Measurements from ENCODE around the gene INKA1.
A peak's percentile ranks its signal among the peaks of the same experiment; 100 is the strongest.
"Not testable (repeated sequence)": the region's sequence is repeated elsewhere in the genome, so short reads cannot be mapped to it uniquely, and the experiment has no call there.

The INKA1 gene

DNA sequence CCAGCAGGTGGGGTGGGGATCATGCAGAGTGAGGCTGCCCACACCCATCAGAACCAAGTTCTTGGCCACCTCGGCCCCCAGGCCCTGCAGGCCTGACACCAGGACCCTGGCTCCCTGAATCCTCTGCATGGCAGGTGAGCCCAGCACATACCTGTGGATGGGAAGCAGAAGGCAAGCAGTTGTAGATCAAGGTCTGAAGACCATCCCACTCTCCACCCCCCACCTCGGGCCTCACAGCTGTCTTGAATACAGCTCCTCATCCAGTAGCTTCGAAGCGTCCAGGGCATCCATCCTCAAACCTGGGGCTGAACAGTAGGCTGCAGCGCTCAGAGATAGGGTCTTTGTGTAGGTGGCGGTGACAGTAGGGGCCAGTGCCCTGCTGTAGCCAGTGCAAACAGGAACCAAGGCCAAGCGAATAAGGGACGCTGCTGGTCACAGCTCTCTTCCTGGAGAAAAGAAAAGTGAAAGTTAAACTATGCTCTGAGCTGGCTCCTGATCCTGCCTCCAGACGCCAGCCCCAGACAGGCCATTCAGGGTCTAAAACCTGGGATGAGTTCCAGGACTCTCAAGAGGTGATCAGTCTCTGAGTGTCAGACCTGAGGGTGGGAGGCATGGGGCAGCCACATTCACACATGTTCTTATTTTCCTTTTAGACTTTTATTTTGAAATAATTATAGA lies 10.6 kb downstream of the INKA1 start, which contains the start of gene UBA7:
UBA7 (minus strand) TSS at position 457 of the 678 bp plus-strand sequence; CDS start at position 291, 166 bp downstream.
- DNase-seq, result no peak

DNA sequence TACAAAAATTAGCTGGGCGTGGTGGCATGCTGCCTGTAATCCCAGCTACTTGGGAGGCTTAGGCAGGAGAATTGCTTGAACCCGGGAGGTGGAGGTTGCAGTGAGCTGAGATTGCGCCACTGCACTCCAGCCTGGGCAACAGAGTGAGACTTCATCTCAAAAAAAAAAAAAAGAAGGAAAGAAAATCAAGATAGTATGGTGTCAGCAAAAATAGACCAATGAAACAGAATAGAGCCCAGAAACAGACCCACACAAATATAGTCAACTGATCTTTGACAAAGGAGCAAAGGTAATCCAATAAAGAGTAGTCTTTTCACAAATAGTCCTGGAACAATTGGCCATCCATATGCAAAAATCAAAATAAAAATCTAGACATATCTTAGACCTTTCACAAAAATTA lies 20.1 kb downstream of the INKA1 start:
- DNase-seq, result not testable (repeated sequence)

DNA sequence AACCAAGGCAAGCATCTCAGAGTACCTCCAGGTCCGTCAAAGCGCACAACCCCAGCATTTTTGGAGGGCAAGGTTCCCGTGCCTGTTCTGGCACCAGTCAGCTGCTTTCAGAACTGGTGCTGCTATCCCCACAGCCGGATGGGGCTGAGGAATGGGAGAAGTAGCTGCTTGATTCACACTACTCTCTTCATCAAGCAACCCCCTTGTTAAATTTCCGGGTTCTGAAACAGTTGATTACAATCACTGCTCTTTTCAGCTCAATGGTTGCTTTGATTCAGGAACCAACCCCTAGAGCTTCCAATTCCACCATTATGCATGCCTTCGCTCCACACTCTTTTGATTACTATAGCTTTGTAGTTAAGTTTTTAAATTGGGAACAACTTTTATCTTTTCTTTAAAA lies 23.0 kb downstream of the INKA1 start:
- no peak for DNase-seq

DNA sequence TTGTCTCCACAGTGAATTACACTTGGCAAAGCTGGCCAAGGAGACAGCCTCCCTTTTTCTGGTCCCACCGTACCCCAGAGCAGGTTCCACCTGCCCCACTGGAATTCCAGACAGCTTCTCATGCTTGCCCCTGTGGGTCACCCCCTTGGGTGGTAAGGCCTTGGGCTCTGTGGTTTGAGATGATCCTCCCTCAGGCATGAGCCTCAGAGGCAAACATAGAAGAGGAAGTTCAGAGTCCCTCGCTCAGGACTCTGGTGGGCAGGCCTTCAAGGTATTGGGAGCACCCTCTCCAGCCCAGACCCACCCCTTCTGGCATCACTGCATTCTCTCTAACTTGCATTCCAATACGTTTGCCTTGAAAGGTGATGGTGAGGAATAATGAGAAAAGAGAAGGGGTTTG lies 28.3 kb downstream of the INKA1 start:
- DNase-seq, result no peak

DNA sequence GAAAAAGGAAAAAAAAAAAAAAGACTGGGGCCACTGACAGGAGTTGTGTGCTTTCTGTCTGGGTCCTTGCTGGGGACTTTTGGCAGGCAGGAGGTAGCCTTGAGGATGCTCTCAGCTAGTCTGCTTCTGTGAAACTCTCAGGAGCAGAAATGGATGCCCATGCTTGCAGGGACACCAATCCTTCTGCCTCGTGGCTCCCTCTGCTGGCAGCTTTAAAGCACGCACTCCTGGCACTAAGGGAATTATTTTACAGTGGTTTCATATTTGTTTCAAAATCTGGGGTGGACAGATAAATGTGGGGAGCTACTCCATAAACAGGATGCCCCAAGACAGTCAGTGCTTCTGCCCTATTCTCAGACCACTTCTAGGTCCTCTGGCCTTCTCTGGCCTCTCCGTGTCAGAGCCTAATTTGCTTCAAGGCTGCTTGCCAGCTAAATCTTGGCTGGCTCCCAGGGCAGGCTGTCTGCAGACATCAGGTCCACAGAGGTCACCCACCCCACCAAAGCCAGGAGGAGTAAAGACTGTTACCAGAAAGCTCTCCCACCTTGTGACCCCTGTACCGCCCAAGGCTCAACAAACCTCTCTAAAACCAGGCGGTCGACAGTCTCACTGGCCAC lies 36.2 kb downstream of the INKA1 start:
- peak; percentile 70 for DNase-seq

DNA sequence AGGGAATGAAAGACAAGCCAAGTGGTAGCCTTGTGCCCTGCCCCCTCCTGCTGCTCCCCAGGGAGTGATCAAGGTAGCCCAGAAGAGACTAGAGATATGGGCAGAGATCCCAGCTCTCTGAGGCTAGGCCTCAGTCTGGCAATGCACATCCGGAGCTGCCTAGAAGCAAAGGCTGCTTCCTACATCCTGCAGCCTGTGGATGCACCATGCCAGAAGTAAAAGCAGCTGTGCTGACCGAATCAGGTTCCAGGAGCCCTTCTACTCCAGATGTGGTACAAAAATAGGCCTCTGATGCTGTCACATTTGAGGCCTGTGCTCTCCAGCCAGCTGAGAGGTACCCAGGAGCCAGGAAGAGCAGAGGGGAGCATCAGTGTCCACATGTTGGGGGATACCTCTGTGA lies 37.3 kb downstream of the INKA1 start:
- DNase-seq, result no peak

DNA sequence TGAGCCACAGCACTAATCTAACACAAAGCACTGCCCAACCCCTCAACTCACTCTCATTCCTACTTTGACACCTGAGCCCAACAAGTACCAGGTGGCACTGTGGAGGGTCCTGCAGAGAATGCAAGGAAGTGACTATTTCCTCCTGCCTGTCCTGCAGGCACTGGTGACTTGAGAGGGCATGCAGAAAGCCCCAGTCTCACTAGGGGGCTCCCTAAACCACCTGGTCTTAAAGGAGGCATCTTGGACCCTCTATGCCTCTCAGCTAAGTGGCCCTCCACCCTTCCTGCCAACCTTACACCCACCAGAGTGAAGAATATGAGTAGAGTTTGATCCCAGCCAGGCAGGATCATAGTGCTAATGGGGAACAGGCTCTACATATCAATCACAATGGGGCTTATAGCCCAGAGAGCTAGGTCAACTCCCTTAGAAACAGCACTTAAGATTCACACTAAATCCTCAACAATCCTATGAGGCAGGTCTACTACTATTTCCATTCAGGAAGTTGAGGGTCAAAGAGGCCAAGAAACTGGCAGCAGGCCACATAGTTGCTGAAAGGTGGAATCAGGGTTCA lies 38.1 kb downstream of the INKA1 start:
- no peak for DNase-seq

DNA sequence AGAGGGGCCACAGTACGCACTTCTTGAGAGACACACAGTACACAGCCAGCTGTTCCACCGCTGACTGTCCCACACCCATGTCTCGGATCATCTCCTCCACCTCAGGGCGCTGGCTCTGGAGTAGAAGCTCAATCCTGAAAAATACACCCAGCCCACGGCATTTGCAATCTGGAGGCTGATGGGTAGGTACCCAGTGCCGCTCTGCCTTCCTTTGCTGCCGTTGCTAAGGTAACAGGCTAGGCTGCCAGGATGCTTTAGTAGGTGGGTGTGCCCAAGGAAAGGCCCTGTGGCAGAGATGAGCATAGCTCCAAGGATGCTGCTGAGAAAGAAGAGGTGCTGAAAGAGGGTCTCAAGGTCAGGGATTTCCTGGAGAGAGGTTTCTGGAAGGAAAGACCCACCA lies 38.7 kb downstream of the INKA1 start:
- no peak for DNase-seq

DNA sequence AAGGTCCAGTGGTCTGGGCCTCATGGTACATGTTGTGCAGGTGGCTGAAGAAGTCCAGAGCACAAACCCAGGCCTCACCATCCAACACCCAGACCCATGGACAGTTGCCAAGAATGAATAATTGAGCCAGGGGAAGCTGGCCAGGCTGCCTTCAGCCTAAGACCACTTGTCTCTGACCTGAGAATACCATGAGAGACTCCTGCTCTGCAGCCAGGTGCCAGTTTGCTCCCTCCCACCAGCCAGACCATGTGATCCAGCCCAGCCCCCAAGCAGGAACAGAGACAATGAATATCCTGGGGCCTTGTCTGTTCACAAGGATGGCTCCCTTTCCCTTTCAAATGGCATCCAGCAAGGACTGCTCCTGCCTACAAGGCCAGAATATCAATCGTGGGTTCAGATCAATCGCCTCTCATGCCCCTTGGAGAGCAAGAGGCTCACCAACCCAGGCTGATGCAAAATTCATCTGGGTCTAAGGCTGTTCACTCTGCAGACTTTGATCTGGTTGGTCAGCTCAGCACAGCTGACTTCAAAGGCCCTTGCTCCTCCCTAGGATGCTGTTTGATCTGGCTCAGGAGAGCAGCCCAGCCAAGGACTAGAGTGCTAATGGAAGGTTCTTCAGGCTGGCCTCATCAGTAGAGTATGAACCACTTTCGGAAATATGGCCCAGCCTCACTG lies 39.9 kb downstream of the INKA1 start:
- DNase-seq, result no peak

DNA sequence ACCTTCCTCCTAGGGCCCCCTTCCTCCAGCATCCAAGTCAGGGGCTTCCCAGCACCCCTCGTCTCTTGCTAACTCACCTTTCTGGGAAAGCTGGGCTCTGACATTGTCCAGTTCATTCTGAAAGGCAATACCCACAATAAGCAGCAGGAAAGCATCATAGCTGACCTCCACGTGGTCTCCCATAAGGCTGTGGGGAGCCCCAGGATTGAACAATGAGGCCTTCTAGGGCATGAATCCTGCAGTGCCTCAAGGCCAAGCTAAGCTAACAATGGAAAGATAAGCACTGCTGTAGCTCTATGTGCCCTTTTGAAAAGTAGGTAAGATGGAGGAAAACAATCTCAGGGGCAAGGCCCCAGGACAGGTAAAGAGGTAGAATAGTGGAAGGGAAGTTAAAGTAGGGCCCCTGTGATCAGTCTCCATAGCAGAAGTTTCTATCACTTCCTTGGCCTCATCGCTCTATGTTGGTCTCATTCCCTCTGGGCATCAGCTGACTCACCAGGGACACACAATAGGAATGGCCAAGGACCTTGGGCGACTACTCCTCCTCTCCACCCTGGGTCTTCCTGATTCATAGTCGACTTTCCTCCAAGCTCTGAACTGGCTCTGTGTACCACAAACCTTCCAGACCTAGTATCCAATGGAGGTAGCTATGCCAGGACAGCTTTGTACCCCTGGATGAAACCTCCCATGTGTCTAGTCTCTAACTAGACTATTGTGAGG lies 41.6 kb downstream of the INKA1 start:
- DNase-seq, result no peak

DNA sequence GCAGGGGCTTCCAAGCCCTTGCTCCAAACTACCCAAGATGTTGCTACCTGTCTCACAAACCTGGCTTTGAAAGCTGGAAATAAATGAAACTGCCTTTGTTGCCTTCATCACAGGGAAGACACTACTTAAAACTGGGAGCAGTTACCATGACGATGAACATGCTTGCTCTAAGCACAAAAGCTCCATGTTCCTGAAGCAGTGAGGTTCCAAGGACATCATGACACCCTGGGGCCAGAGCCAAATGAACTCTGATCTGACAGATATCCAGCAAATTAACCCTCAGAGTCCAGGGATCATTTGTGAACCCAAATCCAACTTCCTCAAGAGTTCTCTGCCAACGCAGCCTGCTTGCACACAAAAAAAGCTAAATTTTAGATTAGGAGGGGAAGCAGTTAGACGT lies 42.6 kb downstream of the INKA1 start:
- no peak for DNase-seq

All from stimulated activated CD4-positive, alpha-beta T cell treated with anti-CD3 and anti-CD28 coated beads, Interleukin-1b, Interleukin-23, amount 100 ng/mL, for 48 hours (primary cell).